ENCODE results near the gene LMF1.
A peak's percentile ranks its signal among the peaks of the same experiment; 100 is the strongest.

LMF1 gene

DNA sequence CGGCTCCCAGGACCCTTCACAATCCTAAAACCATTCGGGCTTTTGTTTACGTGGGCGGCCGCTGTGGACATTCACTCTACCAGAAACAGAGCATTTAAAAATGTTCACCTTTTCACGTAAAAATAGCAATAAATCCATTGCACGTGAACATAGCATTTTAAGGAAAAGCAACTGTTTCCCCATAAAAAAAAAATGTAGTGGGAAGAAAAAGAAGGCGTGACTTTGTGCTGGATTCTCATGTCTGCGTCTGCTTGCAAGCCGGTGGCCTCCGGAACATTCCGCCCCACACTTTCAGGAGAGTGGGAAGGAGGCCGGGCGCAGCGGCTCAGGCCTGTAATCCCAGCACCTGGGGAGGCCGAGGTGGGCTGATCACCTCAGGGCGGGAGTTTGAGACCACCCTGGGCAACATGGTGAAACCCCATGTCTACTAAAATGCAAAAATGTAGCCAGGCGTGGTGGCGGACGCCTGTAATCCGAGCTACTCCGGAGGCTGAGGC, 156.8 kb downstream of the LMF1 start:
- no peak overlapping the region for H3K4me3 ChIP-seq (ENCODE audit: insufficient read depth, low read length, poor library complexity, severe bottlenecking)
- no peak overlapping the region for H3K4me2 ChIP-seq (ENCODE audit: low read depth, low read length, poor library complexity, severe bottlenecking)
- no peak overlapping the region for H2AFZ ChIP-seq (ENCODE audit: low read depth, low read length, severe bottlenecking)
- H4K20me1 ChIP-seq (ENCODE audit: low read depth, low read length): no peaks in the 10 kb centered on the region
- H3F3A ChIP-seq (ENCODE audit: insufficient read depth): no peaks in the 10 kb centered on the region
- H3K9ac ChIP-seq (ENCODE audit: low read length): no peak overlapping the region
- no peaks in the 10 kb centered on the region for H3K9me2 ChIP-seq (replicated peaks; ENCODE audit: insufficient read depth, low read length)
- H3K36me3 ChIP-seq (ENCODE audit: low read length): no peaks in the 10 kb centered on the region
- H3K79me2 ChIP-seq (ENCODE audit: insufficient read depth, low read length): no peaks in the 10 kb centered on the region
- H3K9me3 ChIP-seq (ENCODE audit: insufficient read depth, low read length): no peaks in the 10 kb centered on the region
- no peaks in the 10 kb centered on the region for H3K27me3 ChIP-seq (ENCODE audit: low read length)
- TF ChIP-seq CTCF (IDR thresholded peaks at IDR 0.05; ENCODE audit: insufficient read depth, low read length, poor library complexity, severe bottlenecking): no peak
- no peak for TF ChIP-seq EZH2phosphoT487 (conservative IDR thresholded peaks at IDR 0.05; ENCODE audit: low read length)
- H3K27ac ChIP-seq (ENCODE audit: low read depth, low read length): no peak overlapping the region

DNA sequence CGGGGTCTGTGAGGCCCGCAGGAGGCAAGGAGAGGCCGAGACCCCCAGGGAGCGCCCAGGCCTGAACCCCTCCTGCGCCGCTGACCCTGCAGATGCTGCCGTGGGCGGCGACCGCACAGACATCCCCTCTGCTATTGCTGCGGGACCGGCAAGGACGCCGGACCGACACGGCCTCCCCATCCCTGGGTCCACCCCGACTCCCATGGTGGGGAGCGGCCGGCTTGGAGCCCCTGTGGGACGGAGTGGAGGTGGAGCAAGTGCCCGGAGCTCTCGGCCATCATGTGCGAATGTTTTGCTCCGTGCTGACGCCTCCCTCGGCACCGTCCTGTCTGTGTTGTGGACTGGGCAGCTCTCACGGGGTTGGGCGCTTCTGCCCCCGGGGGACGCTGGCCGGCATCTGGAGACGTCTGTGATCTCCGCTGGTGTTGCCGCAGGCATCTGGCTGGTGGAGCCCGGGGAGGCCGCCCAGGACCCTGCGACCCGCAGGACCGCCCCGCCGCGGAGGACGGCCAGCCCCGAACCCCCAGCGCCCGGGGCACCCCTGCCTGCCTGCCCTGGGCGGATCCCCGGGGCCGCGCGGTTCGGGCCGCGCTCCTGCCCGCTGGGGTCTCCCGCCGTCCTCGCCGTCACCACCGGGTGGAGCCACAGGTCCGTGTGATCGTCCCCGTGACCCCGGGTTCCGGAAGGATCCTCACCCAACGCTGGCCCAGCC, 157.4 kb downstream of the LMF1 start:
- Histone ChIP-seq H3K9me3 (ENCODE audit: insufficient read depth, low read length) (no peaks in the 10 kb centered on the region), H2AFZ (ENCODE audit: low read depth, low read length, severe bottlenecking) (no peak overlapping the region), H3K27me3 (ENCODE audit: low read length) (no peaks in the 10 kb centered on the region), H3K4me2 (ENCODE audit: low read depth, low read length, poor library complexity, severe bottlenecking) (no peak overlapping the region), H3F3A (ENCODE audit: insufficient read depth) (no peaks in the 10 kb centered on the region), H3K9me2 (replicated peaks; ENCODE audit: insufficient read depth, low read length) (no peaks in the 10 kb centered on the region), H3K79me2 (ENCODE audit: insufficient read depth, low read length) (no peaks in the 10 kb centered on the region), H3K9ac (ENCODE audit: low read length) (no peak overlapping the region), H4K20me1 (ENCODE audit: low read depth, low read length) (no peaks in the 10 kb centered on the region), H3K4me3 (ENCODE audit: insufficient read depth, low read length, poor library complexity, severe bottlenecking) (no peak overlapping the region), H3K27ac (ENCODE audit: low read depth, low read length) (no peak overlapping the region), H3K36me3 (ENCODE audit: low read length) (no peaks in the 10 kb centered on the region)
- peak; percentile 17 for TF ChIP-seq CTCF (IDR thresholded peaks at IDR 0.05; ENCODE audit: insufficient read depth, low read length, poor library complexity, severe bottlenecking)
- no peak for TF ChIP-seq EZH2phosphoT487 (conservative IDR thresholded peaks at IDR 0.05; ENCODE audit: low read length)

DNA sequence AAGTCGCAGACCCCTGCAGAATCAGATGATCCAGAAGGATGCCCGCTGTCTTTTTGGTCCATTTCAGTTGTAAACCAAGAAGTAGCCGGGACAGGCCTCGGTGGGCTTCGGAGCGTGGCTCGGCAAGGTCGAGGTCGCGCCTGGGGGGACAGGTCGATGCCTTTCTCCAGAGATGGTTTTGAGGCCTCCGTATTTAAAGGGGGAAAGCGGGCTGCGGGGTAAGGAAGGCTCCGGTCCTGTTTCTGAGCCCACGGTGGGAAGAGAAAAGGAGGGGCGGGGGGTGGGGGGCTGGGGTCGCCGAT, 162.7 kb downstream of the LMF1 start:
- no peaks in the 10 kb centered on the region for H3K9me3 ChIP-seq (ENCODE audit: insufficient read depth, low read length)
- no peaks in the 10 kb centered on the region for H3K79me2 ChIP-seq (ENCODE audit: insufficient read depth, low read length)
- H3K9ac ChIP-seq (ENCODE audit: low read length): no peak overlapping the region
- no peak overlapping the region for H2AFZ ChIP-seq (ENCODE audit: low read depth, low read length, severe bottlenecking)
- H3K27ac ChIP-seq (ENCODE audit: low read depth, low read length): no peak overlapping the region
- H3K4me2 ChIP-seq (ENCODE audit: low read depth, low read length, poor library complexity, severe bottlenecking): no peak overlapping the region
- no peak overlapping the region for H3K4me3 ChIP-seq (ENCODE audit: insufficient read depth, low read length, poor library complexity, severe bottlenecking)
- H4K20me1 ChIP-seq (ENCODE audit: low read depth, low read length): no peaks in the 10 kb centered on the region
- TF ChIP-seq EZH2phosphoT487 (conservative IDR thresholded peaks at IDR 0.05; ENCODE audit: low read length) (no peak), CTCF (IDR thresholded peaks at IDR 0.05; ENCODE audit: insufficient read depth, low read length, poor library complexity, severe bottlenecking) (no peak)
- no peaks in the 10 kb centered on the region for H3F3A ChIP-seq (ENCODE audit: insufficient read depth)
- H3K36me3 ChIP-seq (ENCODE audit: low read length): no peaks in the 10 kb centered on the region
- H3K27me3 ChIP-seq (ENCODE audit: low read length): no peaks in the 10 kb centered on the region
- no peaks in the 10 kb centered on the region for H3K9me2 ChIP-seq (replicated peaks; ENCODE audit: insufficient read depth, low read length)

Measured in SU-DHL-6 (cell line).